HS-5 (cell line): ENCODE measurements around the gene PLA2G2A.
A peak's percentile ranks its signal among the peaks of the same experiment; 100 is the strongest.
"Not testable (repeated sequence)": the region's sequence is repeated elsewhere in the genome, so short reads cannot be mapped to it uniquely, and the experiment has no call there.

ENCODE experiments used
- DNase-seq: peaks from one replicate; pipeline ENCODE4 v3.0.0-alpha.2; 2012; ENCODE audit warnings: low read depth

Gene PLA2G2A

GRCh38 chr1:19979494-19979977 is at the start of gene PLA2G2A:
Gene PLA2G2A (minus strand): TSS chr1:19979618. CDS start chr1:19978773, 845 bp downstream.
- DNase-seq: no peak

GRCh38 chr1:20028726-20029125 is 49.3 kb upstream of the PLA2G2A start:
- DNase-seq: no peak

GRCh38 chr1:20028125-20028524 is 48.7 kb upstream of the PLA2G2A start:
- no peak for DNase-seq

GRCh38 chr1:20017741-20018140 is 38.3 kb upstream of the PLA2G2A start:
- DNase-seq: no peak

- no peak for DNase-seq
Observed at GRCh38 chr1:20014153-20014552, 34.7 kb upstream of the PLA2G2A start.

- DNase-seq: no peak
Observed at GRCh38 chr1:20010016-20010415, 30.6 kb upstream of the PLA2G2A start.

- DNase-seq: no peak
Observed at GRCh38 chr1:20009212-20009611, 29.8 kb upstream of the PLA2G2A start.

GRCh38 chr1:20008391-20008841 is 29.0 kb upstream of the PLA2G2A start:
- no peak for DNase-seq

- DNase-seq: not testable (repeated sequence)
Observed at GRCh38 chr1:19998823-19999222, 19.4 kb upstream of the PLA2G2A start.

GRCh38 chr1:19990689-19991088 is 11.3 kb upstream of the PLA2G2A start:
- DNase-seq: no peak

GRCh38 chr1:19990182-19990582 is 10.8 kb upstream of the PLA2G2A start:
- not testable (repeated sequence) for DNase-seq

- DNase-seq: no peak
Observed at GRCh38 chr1:19988267-19989006, 9.0 kb upstream of the PLA2G2A start.

- no peak for DNase-seq
Observed at GRCh38 chr1:19987719-19988118, 8.3 kb upstream of the PLA2G2A start.

- DNase-seq: not testable (repeated sequence)
Observed at GRCh38 chr1:19984409-19985016, 5.1 kb upstream of the PLA2G2A start.

GRCh38 chr1:19981507-19982312 is 2.3 kb upstream of the PLA2G2A start:
- no peak for DNase-seq

- no peak for DNase-seq
Observed at GRCh38 chr1:19981170-19981506, 1.7 kb upstream of the PLA2G2A start.

- no peak for DNase-seq
Observed at GRCh38 chr1:19980314-19980713, 896 bp upstream of the PLA2G2A start.

GRCh38 chr1:19978143-19978542 is 1.3 kb downstream of the PLA2G2A start:
- DNase-seq: no peak

- DNase-seq: no peak
Observed at GRCh38 chr1:19976317-19977003, 3.0 kb downstream of the PLA2G2A start.

GRCh38 chr1:19975423-19976193 is 3.8 kb downstream of the PLA2G2A start:
- no peak for DNase-seq

- DNase-seq: peak; percentile 26
Observed at GRCh38 chr1:19974822-19975416, 4.5 kb downstream of the PLA2G2A start.
